GM18858 (cell line): ENCODE data around the gene KCNS3.
"Not testable (repeated sequence)": the region's sequence is repeated elsewhere in the genome, so short reads cannot be mapped to it uniquely, and the experiment has no call there.

ENCODE experiments used
- ATAC-seq: cut with Tn5 transposase; IDR thresholded peaks from one replicate; pipeline ENCODE4 v1.9.1; 2021; ENCODE audit not compliant: unreplicated experiment

The KCNS3 gene

DNA sequence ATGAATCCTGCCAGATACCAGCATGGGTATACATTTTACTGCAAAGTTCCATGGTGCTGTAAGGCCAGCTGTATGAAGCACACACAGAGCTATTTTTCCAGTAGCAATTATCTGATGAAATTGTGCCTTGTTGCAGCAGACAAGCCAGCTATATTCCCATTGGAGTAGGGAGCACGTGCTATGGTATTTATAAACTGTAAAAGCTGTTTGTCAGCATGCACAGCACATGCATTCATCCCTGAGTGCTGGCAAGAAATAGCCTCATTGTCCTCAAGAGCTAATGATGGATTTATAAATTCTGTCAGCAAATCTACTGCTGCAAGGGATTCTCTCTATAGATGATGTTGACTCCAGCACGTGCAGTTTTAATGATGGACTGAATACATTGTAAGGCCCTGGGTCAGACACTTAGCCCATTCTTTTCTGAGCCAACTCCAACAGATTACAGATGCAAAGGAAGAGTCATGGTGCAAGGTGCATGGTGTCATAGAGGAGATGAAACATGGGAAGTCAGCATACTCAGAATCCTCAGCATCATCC, 61.7 kb downstream of the KCNS3 start:
- ATAC-seq = no peak

DNA sequence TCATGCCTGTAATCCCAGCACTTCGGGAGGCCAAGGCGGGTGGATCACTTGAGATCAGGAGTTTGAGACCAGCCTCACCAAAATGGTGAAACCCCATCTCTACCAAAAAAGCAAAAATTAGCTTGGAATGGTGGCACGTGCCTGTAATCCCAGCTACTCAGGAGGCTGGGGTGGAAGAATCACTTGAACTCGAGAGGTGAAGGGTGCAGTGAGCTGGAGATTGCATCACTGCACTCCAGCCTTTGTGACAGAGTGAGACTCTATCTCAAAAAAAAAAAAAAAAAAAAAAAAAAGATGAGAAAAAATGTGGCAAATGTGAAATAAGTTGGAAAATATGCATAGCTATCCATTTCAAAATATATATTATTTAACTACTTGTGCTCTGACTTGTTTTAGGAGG, 65.0 kb downstream of the KCNS3 start:
- no peak for ATAC-seq

DNA sequence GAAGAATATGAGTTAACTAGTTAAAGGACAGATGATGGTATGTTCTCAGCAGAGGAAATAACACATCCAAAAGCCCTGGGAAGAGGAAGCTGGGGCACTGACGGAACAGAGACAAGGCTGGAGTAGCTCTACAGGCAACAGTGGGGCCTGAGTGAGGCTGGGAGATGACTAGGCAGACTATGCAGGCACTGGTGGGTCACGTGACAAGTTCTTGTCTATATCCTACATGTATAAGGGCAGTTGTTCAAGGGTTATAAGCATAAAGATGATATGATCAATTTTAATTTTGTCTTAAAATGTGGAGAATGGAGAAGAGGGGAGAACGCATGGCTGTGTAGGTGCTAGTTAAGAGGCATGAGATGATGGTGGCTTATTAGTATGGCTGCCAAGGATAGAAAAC, 68.6 kb downstream of the KCNS3 start:
- no peak for ATAC-seq

DNA sequence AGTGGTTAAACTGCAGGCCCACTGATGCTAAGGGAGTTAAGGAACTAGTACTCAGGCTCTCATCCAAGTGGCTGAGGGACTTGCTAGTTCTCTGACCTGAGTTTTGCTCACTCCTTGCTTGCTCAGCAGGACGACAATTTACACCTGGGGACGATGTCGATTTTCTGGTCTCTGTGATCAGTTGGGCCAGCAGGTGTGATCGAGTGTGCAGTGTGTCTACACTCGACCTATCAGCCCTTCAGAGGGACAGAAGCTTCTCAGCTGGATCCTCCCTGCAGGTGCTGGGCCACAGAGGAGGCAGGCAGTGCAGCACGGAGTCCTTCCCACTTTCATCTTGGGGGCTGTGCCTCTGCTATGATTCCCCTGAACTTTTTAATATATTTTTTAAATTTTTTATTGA, 71.5 kb downstream of the KCNS3 start:
- ATAC-seq = no peak

DNA sequence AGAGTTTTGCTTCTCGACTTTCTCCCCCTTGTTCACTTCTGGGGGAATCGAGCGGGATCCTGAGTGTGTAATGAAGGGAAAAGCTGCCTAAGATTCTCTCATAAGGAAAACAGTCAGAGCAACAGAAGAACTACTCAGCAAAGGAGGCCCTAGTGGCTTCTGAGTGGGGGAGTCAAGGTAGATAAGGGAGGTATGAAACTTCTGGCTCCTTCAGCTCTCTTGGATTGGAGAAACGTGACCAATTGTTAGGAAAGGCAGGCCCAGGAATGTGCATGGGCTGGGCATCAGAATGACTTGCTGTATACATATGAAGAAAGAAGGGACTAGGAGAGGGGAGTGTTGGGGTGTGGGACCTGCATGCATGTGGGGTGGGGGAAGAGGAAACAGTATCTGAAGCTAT, 73.1 kb downstream of the KCNS3 start:
- ATAC-seq = no peak

DNA sequence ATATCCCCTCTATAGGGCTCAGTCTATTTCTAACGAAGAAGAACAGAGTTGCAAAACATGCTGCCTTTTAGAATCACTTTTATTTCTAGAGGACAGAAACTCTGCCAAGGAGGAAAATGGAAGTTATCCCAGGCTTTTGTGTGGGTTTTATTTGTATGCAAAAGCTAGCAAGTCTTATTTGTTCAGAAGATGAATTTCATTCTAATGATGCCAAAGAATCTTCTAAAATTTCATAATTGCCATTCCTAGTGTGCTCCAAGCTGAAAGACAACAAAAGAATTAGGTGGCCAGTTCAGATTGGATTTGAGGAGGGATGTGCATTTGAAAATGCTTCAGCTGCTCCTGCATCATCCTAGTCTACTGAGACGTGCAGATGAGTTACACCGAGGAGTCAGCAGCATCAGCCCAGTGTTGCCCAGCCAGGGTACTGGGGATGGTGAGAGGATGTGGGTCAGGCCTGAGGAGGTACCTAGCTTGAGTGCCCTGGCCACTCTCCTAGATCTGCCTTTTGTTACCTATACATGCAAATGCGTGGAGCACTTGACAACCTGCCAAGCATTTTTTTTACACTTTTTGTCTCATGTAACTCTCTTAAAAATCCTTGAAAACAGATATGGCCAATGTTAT, 80.1 kb downstream of the KCNS3 start:
- ATAC-seq = no peak

DNA sequence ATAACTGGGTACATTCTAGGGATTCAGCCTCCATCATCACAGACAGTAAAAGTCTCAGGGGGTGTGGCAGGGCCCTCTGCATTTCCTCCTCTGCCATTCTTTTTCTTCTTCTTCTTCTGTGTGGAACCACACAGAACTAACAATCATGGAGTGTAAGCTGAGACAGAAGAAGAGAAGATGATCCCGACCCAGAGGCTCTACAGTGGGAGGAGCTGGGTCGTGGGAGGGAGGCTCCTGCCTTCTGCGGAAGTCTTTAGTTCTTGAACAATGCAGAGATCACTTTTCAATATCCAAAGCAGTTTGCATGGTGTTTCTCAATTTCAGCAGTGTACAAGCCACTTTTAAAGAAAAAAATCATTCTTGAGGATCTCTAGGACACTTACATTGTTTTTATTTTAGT, 80.9 kb downstream of the KCNS3 start:
- ATAC-seq = no peak

DNA sequence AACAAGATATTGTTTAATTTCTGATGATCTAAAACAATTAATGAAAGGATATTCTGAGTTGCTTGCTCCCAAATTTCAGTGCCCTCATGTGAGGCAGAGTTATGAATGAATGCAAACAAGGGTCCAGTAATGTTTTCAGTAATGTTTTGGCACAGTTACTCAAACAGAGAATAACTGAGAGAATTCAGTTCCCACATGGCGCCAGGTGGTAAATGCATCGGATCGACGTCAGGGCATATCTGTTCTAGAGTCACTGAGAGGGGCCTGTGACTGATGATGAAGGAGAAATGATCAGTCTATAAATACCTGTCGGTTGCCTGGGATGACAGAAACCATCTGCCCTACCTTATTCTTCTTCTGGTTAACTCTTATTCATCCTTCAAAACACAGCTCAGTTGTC, 81.4 kb downstream of the KCNS3 start:
- ATAC-seq = no peak

DNA sequence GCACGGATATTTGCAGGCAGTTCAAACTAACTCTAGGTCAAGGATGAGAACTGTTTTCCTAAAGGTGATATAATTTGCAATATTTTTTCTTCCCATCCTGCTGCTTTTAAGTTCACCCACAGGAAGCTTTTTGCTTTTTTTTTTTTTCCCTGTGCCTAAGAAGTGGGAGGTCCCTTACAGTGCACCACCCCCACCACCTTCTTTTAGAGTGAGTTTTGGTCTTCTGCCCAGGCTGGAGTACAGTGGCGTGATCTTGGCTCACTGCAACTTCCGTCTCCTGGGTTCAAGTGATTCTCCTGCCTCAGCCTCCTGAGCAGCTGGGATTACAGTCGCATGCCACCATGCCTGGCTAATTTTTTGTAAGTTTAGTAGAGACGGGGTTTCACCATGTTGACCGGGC, 82.5 kb downstream of the KCNS3 start:
- no peak for ATAC-seq

DNA sequence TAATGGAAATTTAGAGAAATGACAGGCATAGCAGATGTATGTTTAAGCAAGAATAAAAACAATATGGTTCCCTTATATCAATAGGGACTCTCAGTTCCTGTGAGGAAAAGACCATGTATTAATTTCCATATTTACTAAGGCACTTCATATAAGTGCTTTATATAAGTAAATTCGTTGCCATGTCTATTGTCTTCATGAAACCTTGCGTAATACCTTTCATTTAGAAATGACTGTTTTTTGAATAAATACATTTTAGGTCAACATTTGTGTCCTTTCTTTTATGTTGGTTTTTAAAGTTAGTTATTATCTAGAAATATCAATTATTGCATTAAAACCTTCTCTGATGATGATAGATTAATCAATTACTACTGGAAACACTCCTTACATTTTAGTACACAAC, 83.3 kb downstream of the KCNS3 start:
- ATAC-seq = no peak

DNA sequence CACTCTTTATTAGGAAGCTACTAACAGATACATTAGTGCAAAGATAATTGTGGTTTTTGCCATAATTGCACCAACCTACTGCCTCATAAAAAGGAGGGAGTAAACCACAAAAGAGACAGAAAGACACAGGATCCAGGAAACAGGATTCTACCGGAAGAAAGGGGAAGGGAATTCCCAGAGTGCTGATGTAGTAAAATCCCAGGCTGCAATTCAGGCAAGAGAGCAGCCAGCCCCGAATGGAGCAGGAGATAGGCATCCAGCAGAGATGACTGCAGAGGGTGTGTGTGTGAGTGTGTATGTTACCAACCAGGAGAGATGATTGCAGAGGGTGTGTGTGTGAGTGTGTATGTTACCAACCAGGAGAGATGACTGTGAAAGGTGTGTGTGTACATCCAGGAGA, 84.4 kb downstream of the KCNS3 start:
- ATAC-seq = no peak

DNA sequence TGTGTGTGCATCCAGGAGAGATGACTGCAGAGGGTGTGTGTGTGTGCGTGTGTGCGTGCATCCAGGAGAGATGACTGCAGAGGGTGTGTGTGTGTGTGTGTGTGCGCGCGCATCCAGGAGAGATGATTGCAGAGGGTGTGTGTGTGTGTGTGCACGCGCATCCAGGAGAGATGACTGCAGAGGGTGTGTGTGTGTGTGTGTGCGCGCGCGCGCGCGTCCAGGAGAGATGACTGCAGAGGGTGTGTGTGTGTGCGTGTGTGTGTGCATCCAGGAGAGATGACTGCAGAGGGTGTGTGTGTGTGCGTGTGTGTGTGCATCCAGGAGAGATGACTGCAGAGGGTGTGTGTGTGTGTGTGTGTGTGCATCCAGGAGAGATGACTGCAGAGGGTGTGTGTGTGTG, 85.1 kb downstream of the KCNS3 start:
- ATAC-seq = not testable (repeated sequence)

DNA sequence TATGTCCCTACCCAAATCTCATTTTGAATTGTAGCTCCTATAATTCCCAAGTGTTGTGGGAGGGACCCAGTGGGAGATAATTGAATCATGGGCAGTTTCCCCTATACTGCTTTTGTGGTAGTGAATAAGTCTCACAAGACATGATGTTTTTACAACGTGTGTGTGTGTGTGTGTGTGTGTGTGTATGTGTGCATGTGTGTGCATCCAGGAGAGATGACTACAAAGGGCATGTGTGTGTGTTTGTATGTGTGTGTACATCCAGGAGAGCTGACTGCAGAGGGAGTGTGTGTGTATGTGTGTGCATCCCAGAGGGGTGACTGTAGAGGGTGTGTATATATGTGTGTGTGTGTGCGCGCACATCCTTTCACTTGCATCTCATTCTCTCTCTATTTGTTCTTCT, 86.7 kb downstream of the KCNS3 start:
- no peak for ATAC-seq

DNA sequence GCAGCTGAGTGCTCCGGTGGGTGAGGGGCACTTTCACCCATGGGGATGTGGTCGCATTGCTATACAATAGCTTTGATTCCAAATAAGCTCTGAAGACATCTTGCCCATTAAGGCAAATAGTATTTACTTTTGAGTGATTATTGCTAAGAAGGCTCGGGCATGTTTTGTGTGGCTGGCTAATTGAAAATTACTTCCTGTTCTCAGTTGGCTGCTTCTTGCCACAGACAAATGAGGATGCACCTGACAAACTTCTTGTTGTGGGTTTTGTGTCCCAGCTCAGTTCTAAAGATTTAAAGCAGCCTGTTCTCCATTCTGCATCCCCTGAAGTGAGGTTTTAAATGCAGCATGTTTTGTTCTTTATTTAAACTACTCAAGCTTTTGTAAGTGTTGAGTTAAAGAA, 88.3 kb downstream of the KCNS3 start:
- no peak for ATAC-seq

DNA sequence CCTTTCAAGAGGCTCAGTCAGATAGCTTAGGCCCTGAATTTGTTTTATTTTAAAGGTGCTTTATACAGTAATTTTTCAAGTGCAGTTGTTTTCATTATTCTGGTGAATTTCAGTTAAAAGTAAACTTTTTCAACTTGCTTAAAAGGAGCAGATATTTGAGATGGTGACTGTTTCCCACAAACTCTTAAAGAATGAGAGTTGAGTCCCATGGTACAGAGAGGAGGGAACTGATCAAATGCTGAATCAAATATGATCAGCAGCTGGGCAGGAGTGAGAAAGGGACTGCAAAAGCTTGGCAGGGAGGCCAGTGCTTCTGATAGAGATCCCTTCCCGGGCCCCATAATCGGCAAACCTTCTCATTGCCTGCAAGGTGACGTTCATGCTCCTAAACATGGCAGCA, 91.2 kb downstream of the KCNS3 start:
- no peak for ATAC-seq

DNA sequence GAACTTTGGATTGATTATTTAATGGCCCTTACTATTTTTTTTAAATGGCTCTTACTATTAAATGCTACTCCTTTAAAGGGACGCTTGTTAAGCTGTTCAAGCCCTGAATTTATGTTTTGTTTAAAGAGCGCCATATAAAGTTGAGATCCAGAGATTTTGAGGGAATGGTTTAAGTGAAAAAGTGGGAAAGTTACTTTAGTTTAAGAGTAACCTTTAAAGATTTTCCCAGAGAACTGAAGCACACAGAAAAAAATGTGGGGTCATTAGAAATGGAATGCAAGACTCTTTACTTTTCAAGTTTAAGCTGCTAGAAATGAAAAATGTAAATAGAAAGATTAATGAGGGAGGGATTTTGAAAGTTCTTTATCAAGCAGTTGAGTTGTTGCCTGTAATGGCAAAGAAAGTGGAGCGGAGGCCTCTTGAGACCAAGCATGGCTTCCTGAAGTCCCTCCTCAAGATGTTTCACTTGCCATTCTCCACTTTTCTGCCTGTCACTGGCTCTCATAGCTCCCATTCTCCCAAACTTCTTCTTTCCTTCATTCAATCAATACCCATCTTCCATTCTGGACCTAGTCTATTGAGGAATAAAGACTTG, 93.2 kb downstream of the KCNS3 start:
- ATAC-seq = no peak

DNA sequence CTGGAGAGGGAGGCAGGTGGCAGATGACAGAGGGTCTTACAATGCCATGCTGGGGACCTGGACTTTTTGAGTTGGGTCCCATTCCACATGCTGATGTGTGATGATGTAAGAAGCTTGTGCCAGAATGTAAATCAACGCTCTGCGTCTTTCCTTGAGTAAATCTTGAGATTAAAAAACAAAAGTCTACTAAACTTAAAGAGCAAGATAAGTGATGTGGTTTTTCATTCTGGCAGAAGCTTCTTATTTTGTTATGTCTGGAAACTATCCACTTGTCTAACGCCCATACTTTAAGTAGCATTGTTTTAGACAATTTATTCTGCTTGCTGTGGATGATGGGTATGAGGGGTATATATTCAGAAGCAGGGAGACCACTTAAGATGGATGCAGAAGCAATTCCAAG, 94.5 kb downstream of the KCNS3 start:
- ATAC-seq = no peak

DNA sequence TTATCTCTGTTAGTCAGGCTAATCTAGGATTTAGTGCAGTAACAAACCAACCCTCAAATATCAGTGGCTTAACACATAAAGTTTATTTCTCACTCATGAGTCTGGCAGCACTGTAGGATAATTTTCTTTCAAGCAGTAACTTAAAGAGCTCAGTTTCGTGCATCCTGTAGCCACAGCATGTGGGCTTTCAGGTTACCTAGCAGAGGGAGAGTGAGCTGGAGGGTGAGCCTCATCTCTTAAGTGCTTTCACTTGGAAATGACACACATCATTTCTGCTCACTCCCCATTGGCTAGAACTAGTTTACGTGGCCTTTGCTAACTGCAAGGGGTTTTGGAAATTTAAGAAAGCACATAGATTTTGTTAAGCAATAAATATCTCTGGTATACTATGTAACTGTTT, 96.9 kb downstream of the KCNS3 start:
- no peak for ATAC-seq

DNA sequence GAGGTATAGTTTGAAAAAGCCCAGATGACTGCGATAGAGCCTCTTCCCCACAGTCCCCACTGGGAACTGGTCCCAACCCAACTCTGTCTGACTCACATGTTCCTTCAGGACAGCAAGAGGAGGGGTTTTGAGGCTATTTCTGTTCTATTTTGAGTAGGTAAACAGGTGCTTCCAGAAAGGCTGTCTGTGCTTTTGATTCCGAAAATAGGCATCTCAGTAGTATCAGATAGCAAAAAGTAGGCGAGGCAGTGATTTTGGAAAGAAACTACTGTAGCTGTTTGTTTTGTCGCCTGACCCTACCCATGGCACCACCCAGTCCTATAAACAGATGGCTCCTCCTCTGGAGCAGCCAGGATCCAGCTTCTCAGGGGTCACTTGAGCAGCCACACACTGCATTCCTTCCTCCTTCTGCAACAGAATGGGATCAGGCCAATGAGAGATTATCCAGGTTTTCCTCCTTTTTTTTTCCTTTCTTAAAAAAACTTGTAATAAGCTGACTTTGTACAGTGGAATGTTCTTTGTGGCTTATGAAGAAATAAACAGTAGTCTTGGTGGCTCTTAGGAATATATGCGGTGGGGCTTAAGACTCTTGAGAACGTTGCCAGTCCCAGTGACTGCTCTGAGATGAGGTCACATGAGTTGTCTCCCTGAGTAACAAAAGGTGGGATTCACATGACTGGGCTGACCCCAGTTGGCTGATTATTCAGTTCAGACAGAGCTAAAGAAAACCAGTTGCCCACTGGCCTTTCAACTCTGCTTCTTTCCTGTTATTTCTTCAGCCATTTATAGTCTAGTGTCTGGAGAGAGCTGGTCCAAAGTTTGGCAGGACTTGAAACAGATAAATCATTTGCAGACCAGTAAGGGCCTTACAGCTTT, 98.6 kb downstream of the KCNS3 start:
- ATAC-seq = no peak

DNA sequence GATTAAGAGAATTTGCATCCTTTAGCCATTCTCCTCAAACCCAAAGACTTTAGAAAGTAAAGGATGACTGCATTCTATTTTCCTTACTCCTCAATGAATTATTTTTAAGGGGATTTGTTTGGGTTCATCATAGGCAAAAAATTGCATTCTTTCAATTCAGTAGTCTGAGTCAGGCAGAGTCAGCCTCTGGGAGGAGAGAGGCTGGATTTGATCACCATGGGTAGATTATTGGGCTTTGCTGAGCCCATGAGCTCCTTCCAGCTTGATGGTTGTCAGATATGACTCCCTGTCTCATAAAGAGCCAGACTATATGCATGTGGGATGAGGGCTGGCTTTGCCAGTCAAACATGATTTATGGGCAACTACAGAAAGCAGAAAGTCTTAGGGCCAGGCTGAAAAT, 101.2 kb downstream of the KCNS3 start:
- no peak for ATAC-seq

DNA sequence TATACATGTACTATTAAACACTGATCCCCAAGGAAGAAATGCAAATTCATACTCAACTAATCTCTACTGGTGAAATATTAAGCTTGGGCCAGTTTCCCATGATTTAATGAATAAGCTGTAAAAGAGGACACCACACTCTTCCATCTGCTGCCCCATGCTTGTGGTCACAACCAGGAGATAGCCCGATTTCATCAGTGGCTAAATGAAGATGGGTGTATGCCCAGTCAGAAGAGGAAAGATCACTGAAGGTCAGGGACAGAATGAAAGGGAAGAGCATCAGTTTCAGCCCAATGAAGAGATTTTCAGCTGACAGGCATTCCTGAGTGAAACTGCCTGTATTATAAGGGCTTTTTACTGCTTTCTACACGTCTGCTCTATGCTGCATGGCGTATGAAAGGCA, 103.5 kb downstream of the KCNS3 start:
- no peak for ATAC-seq
